NOMO-1 treated with dmso at 0.1 percent for 144 hours (cell line): ENCODE results near the gene RCAN1.
"Not testable (repeated sequence)": the region's sequence is repeated elsewhere in the genome, so short reads cannot be mapped to it uniquely, and the experiment has no call there.

Experiments used
- DNase-seq: peaks from one replicate; lab custom pipeline; 2025; ENCODE audit not compliant: unreplicated experiment; lab: John Stamatoyannopoulos, UW

Gene RCAN1

DNA sequence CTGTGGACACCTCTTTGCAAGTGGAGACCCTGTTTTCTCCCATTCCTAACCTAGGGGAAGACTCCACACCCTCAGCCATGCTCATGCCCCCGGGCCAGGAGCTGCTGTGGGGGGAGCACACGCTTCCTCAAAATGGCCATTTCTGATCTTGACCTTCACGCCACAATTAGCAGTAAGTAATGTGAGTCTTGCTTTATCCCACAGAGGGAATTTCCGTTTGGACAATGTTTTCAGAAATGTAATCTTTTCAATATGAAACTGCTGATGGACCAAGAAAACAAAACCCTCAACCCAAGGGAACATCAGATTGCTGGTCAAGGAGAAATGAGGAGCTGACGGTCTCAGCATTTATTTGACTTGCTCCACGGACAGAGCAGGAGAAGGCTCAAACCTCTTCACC is 94.6 kb downstream of the RCAN1 start:
- DNase-seq = no peak

DNA sequence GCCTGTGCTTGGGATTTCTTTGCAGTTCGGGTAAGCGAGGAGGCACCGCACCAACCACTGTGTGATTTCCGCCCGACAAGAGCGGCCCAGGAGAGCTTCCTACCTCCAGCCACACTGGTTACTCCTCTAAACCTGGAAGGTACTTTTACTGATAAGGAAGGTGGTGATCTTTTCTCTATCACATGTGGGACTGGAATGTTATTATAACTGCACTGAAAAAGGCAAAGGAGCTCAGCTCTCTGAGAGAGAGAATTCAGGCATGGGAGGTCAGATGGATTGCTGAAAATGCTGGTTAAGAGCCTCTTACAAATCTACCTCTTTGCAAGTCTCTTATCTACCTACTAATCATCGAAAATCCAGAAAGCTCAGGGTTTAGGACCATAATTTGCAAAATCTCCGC is 95.2 kb downstream of the RCAN1 start:
- no peak for DNase-seq

DNA sequence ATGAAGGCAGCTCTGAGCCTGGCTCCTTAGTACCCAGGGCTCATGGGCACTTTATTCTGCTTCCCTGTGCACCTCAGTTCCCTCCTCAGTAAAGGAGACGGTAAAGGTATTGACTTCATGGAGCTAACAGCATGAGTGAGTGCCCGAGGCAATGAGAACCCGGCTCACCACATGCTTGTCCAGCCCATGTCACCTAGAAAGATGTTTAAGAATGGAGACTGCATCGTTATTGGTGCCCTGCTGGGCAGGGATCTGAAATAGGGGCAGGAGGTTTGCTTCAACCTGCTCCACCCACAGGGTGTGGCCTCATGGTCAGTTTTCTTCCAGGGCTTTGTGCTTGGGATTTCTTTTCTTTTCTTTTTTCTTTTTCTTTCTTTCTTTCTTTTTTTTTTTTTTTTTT is 95.9 kb downstream of the RCAN1 start:
- DNase-seq = no peak

DNA sequence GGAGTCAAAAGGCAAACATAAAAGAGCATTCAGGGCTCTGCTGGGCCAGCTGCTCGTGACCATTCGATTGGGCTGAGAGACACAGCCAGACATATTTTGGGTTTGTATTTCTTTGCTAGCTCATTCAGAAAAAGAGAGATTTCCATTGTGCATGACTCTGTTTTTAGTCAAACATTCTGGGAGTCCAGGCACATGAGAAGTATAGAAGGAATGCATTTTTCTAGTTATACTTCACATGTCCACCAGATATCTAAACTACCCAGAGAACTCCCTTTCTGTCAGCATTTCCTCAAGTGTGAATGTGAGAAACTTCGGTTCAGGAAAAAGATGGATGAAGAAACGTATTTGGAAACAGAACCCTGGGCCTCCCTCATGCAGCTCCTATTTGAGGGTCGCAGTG is 96.6 kb downstream of the RCAN1 start:
- DNase-seq = no peak

DNA sequence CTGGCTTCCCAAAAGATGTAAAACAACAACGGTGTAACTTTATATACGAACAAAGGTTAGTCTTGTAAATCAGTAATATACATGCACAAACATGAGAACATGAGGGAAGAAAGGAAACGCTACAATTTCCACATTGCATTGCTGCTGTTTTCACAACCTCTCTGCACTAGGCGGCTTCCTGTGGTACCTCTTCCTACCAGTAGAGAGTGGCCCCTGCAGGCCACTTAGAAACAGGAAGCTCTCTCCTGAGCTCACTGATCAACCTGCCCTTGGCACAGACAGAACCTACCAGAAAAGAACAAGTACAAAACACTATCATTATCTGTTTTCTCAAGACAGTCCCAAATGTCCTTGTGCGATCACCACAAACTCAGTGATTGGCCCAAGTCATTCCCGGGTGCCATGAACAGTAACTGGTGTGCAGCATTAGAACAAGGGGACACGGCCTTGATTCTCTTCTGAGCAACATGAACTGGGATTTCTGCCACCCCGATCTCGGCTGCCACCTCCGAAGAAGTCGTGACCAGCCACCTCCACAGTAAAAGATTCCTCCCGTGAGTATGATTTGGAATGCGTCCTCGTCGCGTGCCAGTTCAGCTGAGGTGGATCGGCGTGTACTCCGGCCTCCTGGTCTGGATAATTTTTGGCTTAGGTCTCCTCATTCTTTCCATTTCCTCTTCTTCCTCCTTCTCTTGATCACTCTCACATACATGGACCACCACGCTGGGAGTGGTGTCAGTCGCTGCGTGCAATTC is 97.2 kb downstream of the RCAN1 start:
- peak; percentile 80 for DNase-seq

DNA sequence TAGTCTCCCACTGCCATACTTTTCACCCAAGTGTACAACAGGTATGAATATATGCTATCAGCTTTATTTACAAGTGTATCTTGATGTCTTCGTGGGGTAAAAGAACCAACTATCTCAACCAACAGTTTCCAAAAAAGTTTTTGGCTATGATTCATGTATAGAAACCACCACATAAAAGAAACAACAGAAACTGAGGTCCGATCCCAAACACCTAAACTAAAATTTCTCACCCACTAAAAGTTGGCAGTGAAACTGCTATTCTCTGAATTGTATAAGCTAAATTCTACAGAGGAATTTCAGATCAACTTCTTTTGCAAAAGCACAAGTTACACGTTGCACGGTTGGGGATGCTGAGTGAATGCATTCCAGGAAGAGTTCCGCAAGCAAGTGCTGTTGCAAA is 97.9 kb downstream of the RCAN1 start:
- no peak for DNase-seq

DNA sequence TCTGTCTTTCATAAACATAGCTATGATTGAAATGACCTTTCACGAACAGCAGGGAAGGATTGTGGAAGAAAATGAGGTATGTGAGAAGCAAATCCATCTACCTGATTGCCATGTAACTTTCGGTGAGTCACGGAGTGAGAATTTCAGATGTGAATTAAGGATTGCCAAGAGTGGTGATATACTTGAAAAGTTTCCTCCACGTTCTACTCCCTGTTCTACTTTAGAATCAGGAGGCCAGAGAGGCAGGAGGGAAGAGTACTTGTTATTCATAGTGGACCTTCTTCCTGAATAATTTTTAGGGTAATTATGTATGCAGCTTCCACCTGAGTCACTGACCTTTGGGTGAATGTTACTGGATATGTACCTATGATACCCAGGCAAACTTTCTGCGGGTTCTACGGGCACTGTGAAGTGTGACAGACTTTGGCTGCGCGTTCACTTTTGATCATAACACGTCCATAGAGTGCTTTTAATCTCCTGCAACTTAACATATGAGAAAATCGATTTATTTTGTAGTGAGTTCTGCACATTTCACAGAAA is 100.3 kb downstream of the RCAN1 start:
- no peak for DNase-seq

DNA sequence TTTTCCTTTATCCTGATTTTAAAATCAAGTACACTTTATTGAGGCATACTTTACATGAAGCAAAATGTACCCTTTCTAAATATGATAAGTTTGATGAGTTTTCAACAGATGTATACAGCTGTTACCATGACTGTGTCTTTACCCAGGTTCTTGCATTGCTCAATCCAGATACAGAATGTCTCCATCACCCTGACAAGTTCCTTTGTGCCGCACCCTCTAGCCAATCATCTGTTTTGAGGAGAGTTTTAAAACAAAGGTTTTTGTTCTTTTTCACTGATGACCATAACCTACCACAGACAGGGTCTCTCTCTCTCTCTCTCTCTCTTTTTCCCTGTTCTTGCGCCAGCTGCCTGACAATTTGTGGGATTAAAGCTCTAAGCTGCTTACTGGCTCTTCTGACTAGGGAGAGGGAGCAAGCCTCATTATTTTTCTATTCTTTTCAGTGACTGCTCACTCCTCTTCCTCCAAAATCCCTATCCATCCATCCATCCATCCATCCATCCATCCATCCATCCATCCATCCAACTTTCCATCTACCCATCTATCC is 101.7 kb downstream of the RCAN1 start:
- peak; percentile 35 for DNase-seq

DNA sequence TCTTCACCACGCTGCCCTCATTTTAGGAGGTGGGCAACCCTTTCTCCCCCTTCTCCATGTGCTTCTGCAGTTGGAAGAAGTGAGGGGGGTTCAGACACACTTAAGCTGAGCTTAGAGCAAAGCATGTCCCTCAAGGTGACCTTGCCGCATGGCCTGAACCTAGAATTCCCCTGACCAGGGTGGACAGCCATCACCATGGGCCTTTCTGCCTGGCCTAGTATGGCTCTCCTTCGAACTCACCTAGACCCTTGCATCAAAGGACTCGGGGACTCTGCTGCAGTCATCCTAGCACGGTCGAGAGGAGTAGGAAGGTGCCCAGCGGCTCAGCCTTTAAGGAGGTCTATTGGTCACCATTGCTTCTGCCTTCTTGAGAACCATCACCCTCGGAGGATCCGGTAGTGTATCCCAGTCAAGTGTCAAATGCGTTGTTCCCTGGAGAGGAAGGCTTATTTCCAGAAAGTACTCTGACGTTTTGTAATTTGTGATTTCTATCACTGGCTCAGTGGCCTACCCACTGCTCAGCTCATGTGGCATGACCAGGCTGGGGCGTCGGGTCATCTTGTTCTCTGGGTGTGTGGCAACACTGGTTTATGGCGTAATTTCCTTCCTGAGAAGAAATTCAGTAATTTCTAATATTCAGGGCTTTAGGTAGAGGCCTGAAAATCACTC is 103.0 kb downstream of the RCAN1 start, which contains the start of gene KCNE1:
Gene KCNE1, minus strand, starts transcription at position 424 of the 669 bp plus-strand sequence. CDS start 62,576 bp downstream, outside the sequence.
- DNase-seq = peak; percentile 31

DNA sequence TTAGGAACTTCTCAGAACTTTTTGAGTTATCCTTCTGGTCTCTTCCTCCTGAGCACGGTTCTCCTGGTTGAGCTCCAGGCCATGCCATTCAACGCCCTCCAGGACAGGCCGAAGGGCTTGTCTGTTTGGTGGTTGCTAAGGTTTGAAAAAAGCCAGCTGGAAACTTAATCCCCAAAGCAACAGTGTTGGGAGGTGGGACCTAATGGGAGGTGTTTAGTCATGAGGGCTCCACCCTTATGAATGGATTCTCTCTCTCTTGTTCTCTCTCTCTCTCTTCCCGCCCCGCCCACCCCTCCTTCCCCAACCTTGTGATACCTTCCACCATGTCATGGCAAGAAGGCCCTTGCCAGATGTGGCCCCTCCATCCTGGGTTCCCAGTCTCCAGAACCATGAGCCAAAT is 103.7 kb downstream of the RCAN1 start:
- no peak for DNase-seq

DNA sequence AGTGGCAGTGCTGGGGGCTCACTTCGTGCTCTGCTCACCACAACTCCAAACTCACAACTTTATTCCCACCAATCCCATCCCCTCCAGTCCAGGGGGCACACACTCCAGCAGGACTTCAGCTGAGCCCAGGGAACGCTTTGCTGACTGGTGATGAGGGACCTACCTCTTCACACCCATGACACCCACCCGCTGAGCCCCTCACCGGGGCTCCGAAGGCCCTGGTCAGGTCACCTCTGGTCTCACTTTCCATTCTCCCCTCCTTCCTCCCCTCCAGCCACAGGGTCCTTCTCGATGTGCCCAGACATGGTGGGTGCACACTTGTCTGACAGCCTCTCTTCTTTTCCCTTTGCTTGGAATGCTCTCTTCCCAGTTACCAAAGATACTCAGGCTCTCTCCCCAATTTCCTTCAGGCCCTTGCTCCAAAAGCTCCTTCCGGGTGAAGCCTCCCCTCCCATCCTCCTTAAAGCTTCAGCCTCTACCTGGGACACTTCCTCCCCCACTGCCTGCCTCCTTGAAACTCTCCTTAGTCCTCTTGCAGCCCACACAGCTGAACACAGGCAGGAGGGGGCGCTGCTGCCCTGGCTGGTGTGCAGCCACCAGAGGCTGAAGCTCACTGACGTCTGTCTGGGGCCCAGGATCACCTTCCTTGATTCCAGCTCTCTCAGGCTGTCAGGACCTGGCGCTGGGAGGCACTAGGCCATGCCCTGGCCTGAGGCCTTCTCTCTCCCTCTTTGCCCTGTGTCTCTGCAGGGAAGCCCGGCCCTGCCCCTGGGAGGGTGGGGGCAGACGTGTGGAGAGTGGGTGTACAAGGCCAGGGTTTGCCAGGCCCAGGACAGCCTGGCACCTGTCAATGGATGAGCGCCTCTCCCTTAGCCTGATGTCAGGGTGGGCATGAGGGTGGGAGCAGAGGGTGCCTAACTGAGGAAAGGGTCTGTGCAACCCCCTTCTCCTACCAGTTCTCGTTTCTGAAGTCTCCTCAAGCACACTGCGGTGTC is 104.5 kb downstream of the RCAN1 start:
- peak; percentile 78 for DNase-seq

DNA sequence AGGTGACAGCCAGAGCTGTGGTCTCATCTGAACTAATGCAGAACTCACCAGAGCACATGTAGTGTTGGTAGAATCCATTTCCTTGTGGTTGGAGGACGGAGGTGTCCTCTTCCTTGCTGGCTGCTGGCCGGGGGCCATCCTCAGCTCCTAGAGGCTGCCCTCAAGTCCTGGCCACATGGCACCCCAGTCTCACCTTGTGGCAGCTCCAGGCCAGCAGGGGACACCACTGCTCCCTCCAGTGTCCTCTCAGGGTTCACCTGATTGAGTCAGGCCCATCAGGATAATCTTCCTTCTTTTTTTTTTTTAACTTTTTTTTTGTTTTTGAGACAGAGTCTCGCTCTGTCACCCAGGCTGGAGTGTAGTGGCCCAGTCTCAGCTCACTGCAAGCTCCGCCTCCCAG is 105.8 kb downstream of the RCAN1 start:
- no peak for DNase-seq

DNA sequence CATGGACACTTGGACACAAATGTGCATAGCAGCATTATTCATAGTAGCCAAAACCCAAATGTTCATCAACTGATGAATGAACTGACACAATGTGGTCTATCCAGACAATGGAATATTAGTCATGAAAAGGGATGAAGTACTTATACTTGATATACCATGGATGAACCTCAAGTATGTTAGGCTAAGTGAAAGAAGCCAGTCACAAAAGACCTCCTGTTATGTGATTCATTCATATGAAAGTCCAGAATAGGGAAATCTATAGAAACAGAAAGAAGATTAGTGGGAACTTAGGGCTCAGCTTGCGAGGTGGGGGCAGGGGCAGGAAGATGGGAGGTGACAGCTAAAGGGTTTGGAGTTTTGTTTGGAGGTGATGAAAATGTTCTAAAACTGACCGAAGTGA is 110.3 kb downstream of the RCAN1 start:
- no peak for DNase-seq

DNA sequence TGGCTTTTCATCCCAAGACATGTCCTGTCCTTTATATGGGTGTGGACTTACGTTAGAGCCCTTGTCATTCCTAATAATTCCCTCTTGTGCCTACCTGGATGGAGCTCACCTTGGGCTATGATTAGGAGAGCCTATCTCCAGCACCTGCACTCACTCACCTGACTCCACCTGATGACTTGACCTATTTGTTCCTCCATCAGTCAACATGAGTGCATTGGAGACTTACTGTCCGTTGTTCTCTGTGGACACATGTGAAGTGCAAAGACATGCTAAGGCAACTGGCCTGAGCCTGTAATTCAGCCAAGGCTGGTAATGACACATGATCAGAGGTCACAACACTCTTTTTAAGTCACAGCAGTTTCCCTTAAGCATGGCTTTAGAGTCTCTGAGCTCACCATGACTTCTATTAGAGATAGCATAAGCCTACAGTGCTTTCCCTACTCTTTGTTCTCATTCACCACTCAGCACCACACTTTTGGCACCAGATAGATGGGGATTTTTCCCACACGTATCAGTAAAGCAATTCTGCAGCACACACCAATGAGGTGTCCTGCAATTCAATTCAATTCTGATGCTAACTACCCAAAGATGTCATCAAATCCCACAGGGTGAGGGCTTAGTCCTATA is 112.3 kb downstream of the RCAN1 start:
- no peak for DNase-seq

DNA sequence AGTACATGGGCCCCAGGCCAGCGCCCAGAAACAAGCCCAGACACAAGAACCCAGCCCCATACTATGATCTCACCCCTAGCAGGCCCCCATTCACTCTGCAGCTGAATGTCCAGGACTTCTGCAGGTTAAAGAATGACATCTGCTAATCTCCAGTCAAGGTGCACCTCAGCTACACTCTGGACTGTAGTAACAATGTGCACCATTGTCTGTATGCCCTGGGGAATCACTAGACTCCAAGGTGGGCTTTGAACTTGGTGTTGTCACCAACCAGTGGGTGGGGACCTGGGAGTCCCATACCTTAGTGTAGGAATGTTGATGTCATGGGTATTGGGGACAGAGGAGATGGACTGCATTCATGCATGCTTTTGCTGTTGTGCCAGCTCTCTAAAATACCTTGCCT is 113.2 kb downstream of the RCAN1 start:
- DNase-seq = no peak

DNA sequence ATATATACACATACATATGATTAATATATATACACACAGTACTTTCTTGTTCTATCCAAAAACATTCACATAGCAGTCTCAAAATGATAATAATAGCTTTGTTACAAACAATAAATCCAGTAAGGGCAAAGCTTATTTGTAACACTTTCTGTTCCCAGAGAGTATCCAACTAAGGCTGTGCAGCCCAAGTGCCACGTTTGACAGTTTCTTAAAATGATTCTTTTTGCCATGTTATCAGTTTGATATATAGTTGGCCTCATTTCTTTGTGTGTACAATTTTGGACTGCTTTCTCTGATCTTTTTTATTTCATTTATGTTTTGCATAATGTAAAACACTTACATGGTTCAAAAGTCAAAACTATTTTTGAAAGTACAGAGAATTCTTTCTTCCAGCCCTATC is 114.7 kb downstream of the RCAN1 start:
- DNase-seq = no peak

DNA sequence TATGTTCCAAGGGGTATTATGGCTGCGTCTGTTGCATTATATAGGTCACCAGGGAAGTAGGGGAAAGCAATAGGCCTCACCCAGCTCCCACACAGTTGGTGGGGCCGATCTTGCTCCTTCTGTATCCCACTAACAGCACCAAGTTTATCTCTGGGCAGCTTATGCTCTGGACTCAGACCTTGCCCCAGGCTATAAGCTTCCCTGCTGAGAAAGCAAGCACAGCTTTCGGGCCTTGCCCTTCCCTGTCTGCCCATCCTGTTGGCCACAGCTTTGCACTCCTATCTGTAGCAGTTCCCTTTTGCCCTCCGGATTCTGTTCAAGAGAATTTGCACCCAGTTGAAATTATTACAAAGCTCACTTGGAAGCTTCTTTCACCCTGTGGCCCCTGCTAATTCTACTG is 115.8 kb downstream of the RCAN1 start:
- no peak for DNase-seq

DNA sequence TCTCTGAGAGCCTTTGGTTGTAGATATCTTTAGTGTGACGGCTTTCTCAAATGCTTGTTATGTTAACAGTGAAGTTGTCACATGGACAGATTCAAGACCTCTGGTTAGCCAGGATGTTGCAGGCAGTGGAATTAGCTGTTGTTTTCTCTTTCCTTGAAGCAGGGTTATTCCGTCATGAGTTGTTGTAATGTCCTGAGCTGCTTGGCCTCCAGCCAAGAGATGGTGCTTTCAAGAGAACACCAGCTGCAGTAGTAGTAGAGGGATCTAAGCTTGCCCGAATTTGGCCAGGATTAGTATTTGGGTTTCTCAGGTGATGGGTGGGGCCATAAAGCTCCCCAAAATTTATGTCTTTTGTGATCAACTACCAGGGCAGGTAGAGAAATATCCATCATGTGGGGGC is 116.3 kb downstream of the RCAN1 start:
- no peak for DNase-seq

DNA sequence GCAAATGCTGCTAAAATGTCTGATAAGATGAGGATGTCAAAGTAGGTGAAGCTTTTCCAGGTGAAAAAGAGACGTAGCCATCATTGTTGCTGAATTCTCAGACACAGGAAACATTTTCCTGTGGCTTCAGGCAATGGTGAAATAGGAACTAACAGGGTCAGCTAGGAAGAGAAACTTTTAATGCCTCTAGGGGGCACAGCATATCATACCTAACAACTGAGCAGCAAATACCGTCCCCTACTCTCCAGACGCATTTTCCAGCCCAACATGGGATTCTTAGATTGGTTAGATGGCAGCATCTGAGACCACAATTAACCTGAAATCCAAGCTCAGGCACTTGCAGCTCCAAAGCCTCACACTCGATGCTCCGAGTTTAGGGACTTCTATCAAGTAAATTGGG is 131.1 kb downstream of the RCAN1 start:
- not testable (repeated sequence) for DNase-seq

DNA sequence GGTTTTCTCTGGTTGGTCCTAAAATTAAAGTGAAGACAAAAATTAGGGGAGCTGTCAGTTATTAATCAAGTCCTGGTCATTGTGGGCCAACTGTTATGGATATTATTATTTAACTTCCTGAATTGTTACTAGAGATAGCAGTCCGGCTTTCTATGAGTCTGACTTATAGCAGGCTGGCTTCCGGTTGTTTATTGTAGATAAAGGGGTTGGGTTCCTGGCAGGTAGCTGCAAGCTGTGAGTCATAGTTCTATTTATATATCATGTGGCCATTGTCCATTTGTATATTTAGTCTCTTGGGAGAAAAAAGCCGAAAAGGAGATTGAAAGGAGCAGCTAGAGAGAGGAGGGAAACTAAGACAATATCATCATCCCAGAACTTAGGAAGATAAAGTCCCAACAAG is 131.5 kb downstream of the RCAN1 start:
- DNase-seq = not testable (repeated sequence)
